Smooth muscle cell (in vitro differentiated cells): ENCODE data around the gene KRTCAP2. TPM values are rescaled to one million over a fixed set of nuclear protein-coding genes. Genes with fewer than 3 reads are reported as not detected.

Source experiments
- DNase-seq: peaks from one replicate; lab custom pipeline; 2025; ENCODE audit not compliant: unreplicated experiment; lab: John Stamatoyannopoulos, UW
- H2AFZ ChIP-seq: fragments of 200-600 bp; sonication (generic); 2 replicates; pipeline ENCODE4 v1.6.0; 2016; ENCODE audit warnings: antibody characterized with exemption, low read depth, mild to moderate bottlenecking
- H3F3A ChIP-seq: fragments of 200-600 bp; sonication (generic); 2 replicates; pipeline ENCODE4 v1.6.0; 2017; ENCODE audit warnings: antibody characterized with exemption, low read depth
- H3K27ac ChIP-seq: fragments of 200-600 bp; sonication (generic); 2 replicates; pipeline ENCODE4 v1.5.1; 2016; ENCODE audit warnings: low read depth, mild to moderate bottlenecking
- H3K27me3 ChIP-seq: fragments of 200-600 bp; sonication (generic); 2 replicates; pipeline ENCODE4 v1.6.1; 2016; ENCODE audit warnings: low read depth, mild to moderate bottlenecking
- H3K36me3 ChIP-seq: fragments of 200-600 bp; sonication (generic); 2 replicates; pipeline ENCODE4 v1.5.1; 2016; ENCODE audit warnings: low read depth
- H3K4me1 ChIP-seq: fragments of 200-600 bp; sonication (generic); 2 replicates; pipeline ENCODE4 v1.5.1; 2016; ENCODE audit warnings: low read depth
- H3K4me2 ChIP-seq: fragments of 200-600 bp; sonication (generic); 2 replicates; pipeline ENCODE4 v1.6.0; 2016; ENCODE audit warnings: mild to moderate bottlenecking
- H3K4me3 ChIP-seq: fragments of 200-600 bp; sonication (generic); 2 replicates; pipeline ENCODE4 v1.5.1; 2016; ENCODE audit warnings: mild to moderate bottlenecking
- H3K79me2 ChIP-seq: fragments of 200-600 bp; sonication (generic); 2 replicates; pipeline ENCODE4 v1.6.0; 2016; ENCODE audit warnings: low read depth, mild to moderate bottlenecking
- H3K9ac ChIP-seq: fragments of 200-600 bp; sonication (generic); 2 replicates; pipeline ENCODE4 v1.6.0; 2016; ENCODE audit warnings: low read depth
- H3K9me3 ChIP-seq: fragments of 200-600 bp; sonication (generic); replicated peaks from 2 replicates; pipeline ENCODE4 v1.5.1; 2016; ENCODE audit warnings: low read depth
- H4K20me1 ChIP-seq: fragments of 200-600 bp; sonication (generic); 2 replicates; pipeline ENCODE4 v1.6.0; 2016; ENCODE audit warnings: low read depth
- CTCF ChIP-seq: fragments of 200-600 bp; sonication (generic); IDR thresholded peaks from 2 replicates; pipeline ENCODE4 v1.5.1; 2017; ENCODE audit warnings: borderline replicate concordance, mild to moderate bottlenecking, antibody characterized with exemption; ENCODE audit not compliant: insufficient read depth, poor library complexity, severe bottlenecking
- WGBS: methylation state at CpG from one replicate; pipeline ENCODE4 v1.1.7; 2016; ENCODE audit warnings: low lambda C conversion rate; 5-methylcytosine and 5-hydroxymethylcytosine counted together
- microRNA counts: library from miRNA; unstranded; fragments of <30 nt; microRNA quantifications from one replicate; lab custom pipeline; 2016
- polyA plus RNA-seq: library from polyadenylated mRNA; unstranded; fragments of >200 nt; fragmentation: Nextera tagmentation; extraction: Ambion mirVana; gene quantifications from 2 replicates; pipeline ENCODE4 v1.2.1, GENCODE V29; 2016
- small RNA-seq: library from RNA; depleted of rRNA; stranded (forward); fragments of <200 nt; gene quantifications from one replicate; pipeline ENCODE3, GENCODE V24; 2014
- total RNA-seq: library from RNA; depleted of rRNA; stranded (reverse); fragments of >200 nt; gene quantifications from 2 replicates; pipeline ENCODE4 v1.2.3, GENCODE V29; 2014

Gene KRTCAP2
- total and polyA plus RNA-seq, 2 experiments from 2014 or later: 283 to 607 TPM

- H3K79me2 ChIP-seq: no peaks in the 10 kb centered on the region
- no peak overlapping the region for H3K27ac ChIP-seq
- H3K9ac ChIP-seq: no peak overlapping the region
- H3K9me3 ChIP-seq: no peaks in the 10 kb centered on the region
- no peak overlapping the region for H2AFZ ChIP-seq
- WGBS: 96% methylated on average over 2 of the region's 2 CpGs
- DNase-seq: no peak
- peaks cover 11% of the 10 kb centered on the region for H3K27me3 ChIP-seq
- TF ChIP-seq CTCF: no peak
- H3K4me3 ChIP-seq: no peak overlapping the region
- H3K4me1 ChIP-seq: peaks cover 16% of the 10 kb centered on the region
- no peaks in the 10 kb centered on the region for H3K36me3 ChIP-seq
- H4K20me1 ChIP-seq: no peaks in the 10 kb centered on the region
- no peaks in the 10 kb centered on the region for H3F3A ChIP-seq
- no peak overlapping the region for H3K4me2 ChIP-seq
These were observed 51.9 kb downstream of the KRTCAP2 start for GRCh38 chr1:155121249-155121648.

- no peak overlapping the region for H3K4me3 ChIP-seq
- no peaks in the 10 kb centered on the region for H3K36me3 ChIP-seq
- no peak overlapping the region for H2AFZ ChIP-seq
- peaks cover 6% of the 10 kb centered on the region for H3K27me3 ChIP-seq
- H3K9ac ChIP-seq: no peak overlapping the region
- peaks cover 6% of the 10 kb centered on the region for H3K4me1 ChIP-seq
- H3F3A ChIP-seq: no peaks in the 10 kb centered on the region
- H3K79me2 ChIP-seq: no peaks in the 10 kb centered on the region
- no peak overlapping the region for H3K27ac ChIP-seq
- no peak for DNase-seq
- TF ChIP-seq CTCF: no peak
- no peak overlapping the region for H3K4me2 ChIP-seq
- 50% methylated on average over 6 of the region's 6 CpGs for WGBS
- no peaks in the 10 kb centered on the region for H4K20me1 ChIP-seq
- H3K9me3 ChIP-seq: no peaks in the 10 kb centered on the region
These were observed 52.9 kb downstream of the KRTCAP2 start for GRCh38 chr1:155120253-155120652.

MicroRNAs within 50 kb of the gene (microRNA counts, 767-probe panel; counts per million panel counts)
- 183 counts per million for microRNA hsa-miR-92b-3p (lab: Ali Mortazavi, UCI)

Small RNA genes lying within 50 kb of the gene (small RNA-seq; reads per million reads assigned to genes)
- gene HMGN2P18 (not detected), gene RF00019 (not detected)

Other genes with a start within 250 kb of the KRTCAP2 start
- gene PMVK, start 236.6 kb downstream of the KRTCAP2 start, total RNA-seq: 6.0 and 6.7 TPM in 2 replicates
- gene PMVK, start 236.6 kb downstream of the KRTCAP2 start, polyA plus RNA-seq: 31.2 and 40.2 TPM in 2 replicates
- gene PBXIP1, start 217.2 kb downstream of the KRTCAP2 start, total RNA-seq: 39.1 and 41.9 TPM in 2 replicates
- gene PBXIP1, start 217.2 kb downstream of the KRTCAP2 start, polyA plus RNA-seq: 40.5 and 44.1 TPM in 2 replicates
- gene PYGO2, start 211.5 kb downstream of the KRTCAP2 start, total RNA-seq: 18.4 and 20.3 TPM in 2 replicates
- 27.9 and 30.0 TPM in 2 replicates for gene PYGO2, start 211.5 kb downstream of the KRTCAP2 start, polyA plus RNA-seq
- 207 and 216 TPM in 2 replicates for gene SHC1, start 202.6 kb downstream of the KRTCAP2 start, total RNA-seq
- gene SHC1, start 202.6 kb downstream of the KRTCAP2 start, polyA plus RNA-seq: 214 and 249 TPM in 2 replicates
- gene CKS1B, start 198.6 kb downstream of the KRTCAP2 start, total RNA-seq: 41.6 and 46.3 TPM in 2 replicates
- 115 and 116 TPM in 2 replicates for gene CKS1B, start 198.6 kb downstream of the KRTCAP2 start, polyA plus RNA-seq
- 30.7 and 31.1 TPM in 2 replicates for gene FLAD1, start 190.0 kb downstream of the KRTCAP2 start, total RNA-seq
- 51.4 and 52.1 TPM in 2 replicates for gene FLAD1, start 190.0 kb downstream of the KRTCAP2 start, polyA plus RNA-seq
- not detected in 2 replicates for gene LENEP, start 179.7 kb downstream of the KRTCAP2 start, total RNA-seq
- gene LENEP, start 179.7 kb downstream of the KRTCAP2 start, polyA plus RNA-seq: not detected in 2 replicates
- 15.3 and 15.5 TPM in 2 replicates for gene ZBTB7B, start 170.5 kb downstream of the KRTCAP2 start, total RNA-seq
- gene ZBTB7B, start 170.5 kb downstream of the KRTCAP2 start, polyA plus RNA-seq: 7.5 and 10.0 TPM in 2 replicates
- gene DCST2, start 139.5 kb downstream of the KRTCAP2 start, total RNA-seq: 1.1 TPM in 1 of 2 replicates, not detected in the other
- gene DCST2, start 139.5 kb downstream of the KRTCAP2 start, polyA plus RNA-seq: 1.2 and 1.3 TPM in 2 replicates
- gene DCST1, start 139.5 kb downstream of the KRTCAP2 start, total RNA-seq: not detected in 2 replicates
- gene DCST1, start 139.5 kb downstream of the KRTCAP2 start, polyA plus RNA-seq: not detected in 2 replicates
- gene ADAM15, start 122.0 kb downstream of the KRTCAP2 start, total RNA-seq: 29.8 and 45.4 TPM in 2 replicates
- 41.2 and 49.4 TPM in 2 replicates for gene ADAM15, start 122.0 kb downstream of the KRTCAP2 start, polyA plus RNA-seq
- 24.2 and 27.6 TPM in 2 replicates for gene EFNA4, start 109.6 kb downstream of the KRTCAP2 start, total RNA-seq
- gene EFNA4, start 109.6 kb downstream of the KRTCAP2 start, polyA plus RNA-seq: 18.1 and 19.1 TPM in 2 replicates
- gene EFNA3, start 94.5 kb downstream of the KRTCAP2 start, total RNA-seq: 5.2 and 7.1 TPM in 2 replicates
- gene EFNA3, start 94.5 kb downstream of the KRTCAP2 start, polyA plus RNA-seq: 9.1 and 10.0 TPM in 2 replicates
- 14.4 and 20.9 TPM in 2 replicates for gene EFNA1, start 45.4 kb downstream of the KRTCAP2 start, total RNA-seq
- gene EFNA1, start 45.4 kb downstream of the KRTCAP2 start, polyA plus RNA-seq: 16.4 and 53.5 TPM in 2 replicates
- gene SLC50A1, start 37.5 kb downstream of the KRTCAP2 start, total RNA-seq: 44.5 and 44.7 TPM in 2 replicates
- gene SLC50A1, start 37.5 kb downstream of the KRTCAP2 start, polyA plus RNA-seq: 98.0 and 109 TPM in 2 replicates
- gene DPM3, start 32.8 kb downstream of the KRTCAP2 start, total RNA-seq: 51.5 and 69.1 TPM in 2 replicates
- 75.8 and 79.9 TPM in 2 replicates for gene DPM3, start 32.8 kb downstream of the KRTCAP2 start, polyA plus RNA-seq
- 1.5 and 3.8 TPM in 2 replicates for gene TRIM46, start 545 bp upstream of the KRTCAP2 start, total RNA-seq
- gene TRIM46, start 545 bp upstream of the KRTCAP2 start, polyA plus RNA-seq: 3.6 and 4.3 TPM in 2 replicates
- gene THBS3, start 34.6 kb upstream of the KRTCAP2 start, total RNA-seq: 17.2 and 28.5 TPM in 2 replicates
- gene THBS3, start 34.6 kb upstream of the KRTCAP2 start, polyA plus RNA-seq: 15.7 and 20.1 TPM in 2 replicates
- 45.2 and 55.4 TPM in 2 replicates for gene MTX1, start 35.4 kb upstream of the KRTCAP2 start, total RNA-seq
- 98.4 and 109 TPM in 2 replicates for gene MTX1, start 35.4 kb upstream of the KRTCAP2 start, polyA plus RNA-seq
- gene ENTREP3, start 82.2 kb upstream of the KRTCAP2 start, total RNA-seq: 7.0 and 14.7 TPM in 2 replicates
- 26.5 and 30.9 TPM in 2 replicates for gene ENTREP3, start 82.2 kb upstream of the KRTCAP2 start, polyA plus RNA-seq
- gene SCAMP3, start 89.1 kb upstream of the KRTCAP2 start, total RNA-seq: 51.4 and 52.1 TPM in 2 replicates
- gene SCAMP3, start 89.1 kb upstream of the KRTCAP2 start, polyA plus RNA-seq: 118 and 151 TPM in 2 replicates
- gene CLK2, start 100.2 kb upstream of the KRTCAP2 start, total RNA-seq: 23.6 and 25.5 TPM in 2 replicates
- 23.5 and 32.2 TPM in 2 replicates for gene CLK2, start 100.2 kb upstream of the KRTCAP2 start, polyA plus RNA-seq
- 0.49 and 0.72 TPM in 2 replicates for gene HCN3, start 104.2 kb upstream of the KRTCAP2 start, total RNA-seq
- gene HCN3, start 104.2 kb upstream of the KRTCAP2 start, polyA plus RNA-seq: 1.2 and 1.6 TPM in 2 replicates
- 0.09 TPM in 1 of 2 replicates, not detected in the other for gene PKLR, start 128.1 kb upstream of the KRTCAP2 start, total RNA-seq
- 0.07 TPM in 1 of 2 replicates, not detected in the other for gene PKLR, start 128.1 kb upstream of the KRTCAP2 start, polyA plus RNA-seq
- gene FDPS, start 135.6 kb upstream of the KRTCAP2 start, total RNA-seq: 104 and 136 TPM in 2 replicates
- gene FDPS, start 135.6 kb upstream of the KRTCAP2 start, polyA plus RNA-seq: 208 and 299 TPM in 2 replicates
- 28.6 and 28.7 TPM in 2 replicates for gene RUSC1, start 147.6 kb upstream of the KRTCAP2 start, total RNA-seq
- gene RUSC1, start 147.6 kb upstream of the KRTCAP2 start, polyA plus RNA-seq: 33.2 and 42.6 TPM in 2 replicates